GM12878 (cell line): ENCODE data around the gene BAZ2B. TPM values are rescaled to one million over a fixed set of nuclear protein-coding genes. Genes with fewer than 3 reads are reported as not detected.

Experiments
- ATAC-seq: fragments of 200-7000 bp; cut with Tn5 transposase; 3 replicates; pipeline ENCODE4 v1.9.1; 2020; ENCODE audit warnings: mild to moderate bottlenecking, moderate library complexity
- BruUV-seq: library from RNA; stranded (reverse); fragments of 400-500 nt; replicated peaks from 2 replicates; lab custom pipeline; 2021; lab: Mats Ljungman, UMichigan
- CTCF ChIA-PET: fragments of 300-600 bp; sonication (Branson Sonifier 250); formaldehyde crosslinking; extraction: SDS; loops from one replicate; lab custom pipeline; 2021; ENCODE audit warnings: inconsistent platforms; lab: Yijun Ruan, JAX
- POLR2A ChIA-PET: fragments of 350-600 bp; formaldehyde crosslinking; extraction: SDS; loops from one replicate; lab custom pipeline; 2021; ENCODE audit warnings: inconsistent platforms; lab: Charles Lee
- RAD21 ChIA-PET: fragments of 300-600 bp; sonication (Branson Sonifier 250); formaldehyde crosslinking; loops from one replicate; lab custom pipeline; 2023; ENCODE audit warnings: antibody characterized with exemption; ENCODE audit not compliant: unreplicated experiment; lab: Charles Lee
- SMC1A ChIA-PET: fragments of 300-600 bp; sonication (Branson Sonifier 250); formaldehyde crosslinking; loops from one replicate; lab custom pipeline; 2023; ENCODE audit not compliant: unreplicated experiment, uncharacterized antibody; lab: Charles Lee
- DNase-seq: peaks from one replicate; pipeline ENCODE4 v3.0.0-alpha.2; 2011; ENCODE audit warnings: low read depth, low spot score
- FAIRE-seq: peaks from 3 replicates; lab custom pipeline; 2011; peaks lifted over from hg19 to GRCh38; lab: Jason Lieb, UNC
- H2AFZ ChIP-seq: 2 replicates; pipeline ENCODE4 v1.6.0; 2011; ENCODE audit warnings: low read depth, low read length, control low read depth; ENCODE audit not compliant: control insufficient read depth
- H3K27ac ChIP-seq: 2 replicates; pipeline ENCODE4 v1.5.1; 2011; ENCODE audit warnings: control low read depth; ENCODE audit not compliant: control insufficient read depth, insufficient read depth
- H3K27me3 ChIP-seq, 2 experiments: replicated peaks in 1 of 2; 2 replicates each; pipeline versions ENCODE4 v1.6.0 to v1.6.1; 2011; ENCODE audit warnings: low read length in 1 of 2; ENCODE audit not compliant: control insufficient read depth in 2 of 2, insufficient read depth in 2 of 2
- H3K36me3 ChIP-seq, 2 experiments: 2 replicates each; pipeline ENCODE4 v1.5.1; 2011; ENCODE audit warnings: low read length in 1 of 2; ENCODE audit not compliant: control insufficient read depth in 2 of 2, insufficient read depth in 2 of 2
- H3K4me1 ChIP-seq: 2 replicates; pipeline ENCODE4 v1.6.1; 2011; ENCODE audit warnings: mild to moderate bottlenecking, low read length, moderate library complexity, mixed read lengths; ENCODE audit not compliant: control insufficient read depth, insufficient read depth
- H3K4me2 ChIP-seq: 2 replicates; pipeline ENCODE4 v1.6.0; 2011; ENCODE audit warnings: control low read depth; ENCODE audit not compliant: control insufficient read depth, insufficient read depth
- H3K4me3 ChIP-seq: fragments of 200-600 bp; sonication (generic); 2 replicates; pipeline ENCODE4 v1.5.1; 2016
- H3K79me2 ChIP-seq: 2 replicates; pipeline ENCODE4 v1.6.0; 2011; ENCODE audit warnings: low read length; ENCODE audit not compliant: control insufficient read depth, insufficient read depth
- H3K9ac ChIP-seq: 2 replicates; pipeline ENCODE4 v1.8.0; 2011; ENCODE audit warnings: low read length, control low read depth, mixed read lengths; ENCODE audit not compliant: control insufficient read depth, insufficient read depth
- H3K9me3 ChIP-seq: replicated peaks from 3 replicates; pipeline ENCODE4 v1.5.1; 2011; ENCODE audit warnings: mild to moderate bottlenecking, low read length; ENCODE audit not compliant: control insufficient read depth, insufficient read depth
- H4K20me1 ChIP-seq: 2 replicates; pipeline ENCODE4 v1.6.0; 2011; ENCODE audit not compliant: control insufficient read depth, insufficient read depth
- CHD4 ChIP-seq: fragments of 200-600 bp; sonication (generic); IDR thresholded peaks from 2 replicates; pipeline ENCODE4 v1.6.1; 2016; ENCODE audit warnings: mild to moderate bottlenecking
- JUNB ChIP-seq: IDR thresholded peaks from 2 replicates; pipeline ENCODE4 v1.6.1; 2016; ENCODE audit warnings: antibody characterized with exemption, mild to moderate bottlenecking
- MEF2A ChIP-seq: IDR thresholded peaks from 2 replicates; pipeline ENCODE4 v1.6.1; 2011; ENCODE audit warnings: low read depth, mild to moderate bottlenecking, low read length, moderate library complexity; ENCODE audit not compliant: insufficient read depth
- POLR2A ChIP-seq: IDR thresholded peaks from 2 replicates; pipeline ENCODE4 v1.6.1; 2011; ENCODE audit warnings: low read depth, mild to moderate bottlenecking, low read length
- RUNX3 ChIP-seq: IDR thresholded peaks from 2 replicates; pipeline ENCODE4 v1.6.1; 2012; ENCODE audit warnings: low read length, inconsistent platforms
- WGBS: methylation state at CpG from one replicate; pipeline ENCODE4 v1.1.6; 2016; ENCODE audit warnings: low lambda C conversion rate; ENCODE audit not compliant: insufficient replicate concordance, insufficient coverage; ENCODE audit errors: missing lambda C conversion rate; 5-methylcytosine and 5-hydroxymethylcytosine counted together
- in situ Hi-C: fragments of 300-500 bp; cut with MboI; formaldehyde crosslinking; loops from 9 replicates; pipeline ENCODE4 v1.14.3; 2018; ENCODE audit warnings: mixed read lengths
- intact Hi-C: fragments of 100-400 bp; cut with micrococcal nuclease; formaldehyde crosslinking; loops from one replicate; pipeline ENCODE4 v1.14.2; 2022; ENCODE audit not compliant: unreplicated experiment
- polyA plus RNA-seq, 11 experiments: library from polyadenylated mRNA; depleted of rRNA in 4 of 11; unstranded in 6 of 11; stranded (reverse) in 5 of 11; fragments of >200 nt; fragmentation: Nextera tagmentation in 4 of 11; fragmentation: Illumina TruSeq in 1 of 11; extraction: Ambion mirVana in 4 of 11; extraction: Trizol in 1 of 11; gene quantifications; 1 replicate in 1 of 11; 2 replicates in 10 of 11; pipeline versions ENCODE4 v1.2.1 to v1.2.3, GENCODE V29; 2011 to 2016; ENCODE audit warnings: inconsistent platforms in 2 of 11, missing spikeins in 2 of 11, low read depth in 1 of 11
- total RNA-seq, 4 experiments: library from RNA; depleted of rRNA in 3 of 4; stranded (reverse); fragments of >200 nt in 3 of 4; fragmentation: Illumina TruSeq in 1 of 4; extraction: Trizol in 1 of 4; gene quantifications; 2 replicates each; pipeline versions ENCODE4 v1.2.1 to v1.2.3, GENCODE V29; 2013 to 2021
- TF ChIP-seq, protein P1 (sequence below): fragments of 450-650 bp; IDR thresholded peaks from 2 replicates; pipeline ENCODE4 v1.6.1; 2017; ENCODE audit warnings: mild to moderate bottlenecking, low read depth, inconsistent platforms; ENCODE audit not compliant: poor library complexity, severe bottlenecking

BAZ2B gene
- total and polyA plus RNA-seq, 10 of the 15 experiments (the other 5 are each of a cell fraction or from before 2014, with no cell fraction given) = 8.8 to 49.7 (median 24.7) TPM

GRCh38 chr2:159456500-159457426 is 159.6 kb downstream of the BAZ2B start:
- peaks cover 7% of the 10 kb centered on the region; the same call in 1 of the 2 replicates for H3K4me1 ChIP-seq
- H3K27me3 ChIP-seq = no peaks in the 10 kb centered on the region
- FAIRE-seq (peak; percentile 59), DNase-seq (no peak), ATAC-seq (peak; percentile 69)
- RAD21 ChIA-PET = interaction anchor here (0.8 to 0.9 kb wide), 2 partner anchors 11 to 34 kb away, joined by 3 read pairs; no protein-coding TSS in a partner anchor
- SMC1A ChIA-PET = interaction anchor here (1.0 to 1.4 kb wide), 2 partner anchors 8 to 279 kb away, joined by 3 to 7 read pairs; no protein-coding TSS in a partner anchor
- TF ChIP-seq, protein P1, sequence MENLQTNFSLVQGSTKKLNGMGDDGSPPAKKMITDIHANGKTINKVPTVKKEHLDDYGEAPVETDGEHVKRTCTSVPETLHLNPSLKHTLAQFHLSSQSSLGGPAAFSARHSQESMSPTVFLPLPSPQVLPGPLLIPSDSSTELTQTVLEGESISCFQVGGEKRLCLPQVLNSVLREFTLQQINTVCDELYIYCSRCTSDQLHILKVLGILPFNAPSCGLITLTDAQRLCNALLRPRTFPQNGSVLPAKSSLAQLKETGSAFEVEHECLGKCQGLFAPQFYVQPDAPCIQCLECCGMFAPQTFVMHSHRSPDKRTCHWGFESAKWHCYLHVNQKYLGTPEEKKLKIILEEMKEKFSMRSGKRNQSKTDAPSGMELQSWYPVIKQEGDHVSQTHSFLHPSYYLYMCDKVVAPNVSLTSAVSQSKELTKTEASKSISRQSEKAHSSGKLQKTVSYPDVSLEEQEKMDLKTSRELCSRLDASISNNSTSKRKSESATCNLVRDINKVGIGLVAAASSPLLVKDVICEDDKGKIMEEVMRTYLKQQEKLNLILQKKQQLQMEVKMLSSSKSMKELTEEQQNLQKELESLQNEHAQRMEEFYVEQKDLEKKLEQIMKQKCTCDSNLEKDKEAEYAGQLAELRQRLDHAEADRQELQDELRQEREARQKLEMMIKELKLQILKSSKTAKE = no peak
- TF ChIP-seq POLR2A = no peak
- TF ChIP-seq MEF2A = 0 out of 2 replicates have a peak, but pooled peaks have one; percentile 6
- TF ChIP-seq RUNX3 = peak; percentile 27; the same call in 1 of the 2 replicates
- peak; percentile 68 for TF ChIP-seq JUNB
- no peak for TF ChIP-seq CHD4
- H3K4me2 ChIP-seq = no peak overlapping the region
- H3K36me3 ChIP-seq = no peaks in the 10 kb centered on the region
- WGBS = 47% methylated on average over 5 of the region's 5 CpGs
- H3K79me2 ChIP-seq = no peaks in the 10 kb centered on the region
- CTCF ChIA-PET = no interaction called here
- no TSS peak for BruUV-seq
- no peak overlapping the region for H2AFZ ChIP-seq
- no peaks in the 10 kb centered on the region for H3K9me3 ChIP-seq
- in situ Hi-C loops = no loop called here
- no peak overlapping the region for H3K4me3 ChIP-seq
- no peak overlapping the region for H3K9ac ChIP-seq
- intact Hi-C loops = no loop called here
- POLR2A ChIA-PET = interaction anchor here (0.6 kb wide), 1 partner anchor 249 kb away, joined by 4 read pairs; no protein-coding TSS in a partner anchor
- no peaks in the 10 kb centered on the region for H4K20me1 ChIP-seq
- H3K27ac ChIP-seq = no peak overlapping the region
